Neural cell (in vitro differentiated cells): Measurements from ENCODE around the gene MUC2. TPM values are rescaled to one million over a fixed set of nuclear protein-coding genes. Genes with fewer than 3 reads are reported as not detected.

Experiments used
- H2AFZ ChIP-seq: fragments of 200-600, 300-800 bp; sonication (generic), shearing (Covaris generic); 2 replicates; pipeline ENCODE4 v1.6.0; 2014; ENCODE audit warnings: low read depth, mild to moderate bottlenecking, antibody characterized with exemption, low read length, moderate library complexity
- H3F3A ChIP-seq: fragments of 200-600 bp; shearing (Covaris generic); 2 replicates; pipeline ENCODE4 v1.6.1; 2016; ENCODE audit warnings: mild to moderate bottlenecking, moderate library complexity, mixed read lengths, antibody characterized with exemption, low read length; ENCODE audit not compliant: insufficient read depth, poor library complexity, severe bottlenecking
- H3K27ac ChIP-seq: fragments of 200-600, 300-800 bp; sonication (generic), shearing (Covaris generic); 2 replicates; pipeline ENCODE4 v1.5.1; 2014; ENCODE audit warnings: mild to moderate bottlenecking, low read length, moderate library complexity
- H3K27me3 ChIP-seq: fragments of 300-800, 200-600 bp; sonication (generic), shearing (Covaris generic); 2 replicates; pipeline ENCODE4 v1.6.0; 2014; ENCODE audit warnings: mild to moderate bottlenecking, low read depth, low read length, moderate library complexity; ENCODE audit not compliant: insufficient read depth
- H3K36me3 ChIP-seq: fragments of 300-800, 200-600 bp; sonication (generic), shearing (Covaris generic); 2 replicates; pipeline ENCODE4 v1.5.1; 2014; ENCODE audit warnings: mild to moderate bottlenecking, antibody characterized with exemption, low read length, moderate library complexity; ENCODE audit not compliant: insufficient read depth
- H3K4me2 ChIP-seq: fragments of 300-800, 200-600 bp; sonication (generic), shearing (Covaris generic); 2 replicates; pipeline ENCODE4 v1.6.0; 2014; ENCODE audit warnings: mild to moderate bottlenecking, low read length
- H3K4me3 ChIP-seq: fragments of 300-800, 200-600 bp; sonication (generic), shearing (Covaris generic); 2 replicates; pipeline ENCODE4 v1.5.1; 2014; ENCODE audit warnings: mild to moderate bottlenecking, low read length, moderate library complexity
- H3K79me2 ChIP-seq: fragments of 200-600 bp; shearing (Covaris generic); replicated peaks from 2 replicates; pipeline ENCODE4 v1.6.0; 2014; ENCODE audit warnings: mild to moderate bottlenecking, low read length, moderate library complexity; ENCODE audit not compliant: insufficient read depth
- H3K9ac ChIP-seq: fragments of 300-800, 200-600 bp; sonication (generic), shearing (Covaris generic); 2 replicates; pipeline ENCODE4 v1.6.1; 2016; ENCODE audit warnings: mild to moderate bottlenecking, low read length, mixed read lengths
- H3K9me2 ChIP-seq: fragments of 200-600 bp; shearing (Covaris generic); 2 replicates; pipeline ENCODE4 v1.6.1; 2016; ENCODE audit warnings: mild to moderate bottlenecking, low read length, mixed read lengths; ENCODE audit not compliant: insufficient read depth
- H3K9me3 ChIP-seq: fragments of 200-600, 300-800 bp; sonication (generic), shearing (Covaris generic); 2 replicates; pipeline ENCODE4 v1.6.1; 2016; ENCODE audit warnings: mild to moderate bottlenecking, mixed run types, low read length, moderate library complexity, mixed read lengths
- H4K20me1 ChIP-seq: fragments of 200-600 bp; shearing (Covaris generic); 2 replicates; pipeline ENCODE4 v1.6.1; 2016; ENCODE audit warnings: mild to moderate bottlenecking, mixed run types; ENCODE audit not compliant: insufficient read depth
- EP300 ChIP-seq: fragments of 450-650 bp; conservative IDR thresholded peaks from 2 replicates; pipeline ENCODE4 v1.6.1; 2014; ENCODE audit warnings: antibody characterized with exemption, mild to moderate bottlenecking, moderate library complexity; ENCODE audit not compliant: poor library complexity, severe bottlenecking
- EZH2 ChIP-seq: fragments of 200-600, 300-800 bp; shearing (Covaris generic), sonication (generic); IDR thresholded peaks from 2 replicates; pipeline ENCODE4 v1.6.1; 2014; ENCODE audit warnings: antibody characterized with exemption, low read length, borderline replicate concordance, mild to moderate bottlenecking; ENCODE audit not compliant: insufficient read depth, poor library complexity, severe bottlenecking
- MXI1 ChIP-seq: fragments of 450-650 bp; conservative IDR thresholded peaks from 2 replicates; pipeline ENCODE4 v1.6.1; 2014; ENCODE audit warnings: antibody characterized with exemption, mild to moderate bottlenecking; ENCODE audit not compliant: poor library complexity, severe bottlenecking
- POLR2AphosphoS5 ChIP-seq: IDR thresholded peaks from 2 replicates; pipeline ENCODE4 v1.6.1; 2012
- RAD21 ChIP-seq: fragments of 450-650 bp; conservative IDR thresholded peaks from 2 replicates; pipeline ENCODE4 v1.6.1; 2014; ENCODE audit warnings: antibody characterized with exemption, mild to moderate bottlenecking, moderate library complexity
- SMC3 ChIP-seq: fragments of 450-650 bp; conservative IDR thresholded peaks from 2 replicates; pipeline ENCODE4 v1.6.1; 2014; ENCODE audit warnings: antibody characterized with exemption, mild to moderate bottlenecking, moderate library complexity; ENCODE audit not compliant: poor library complexity
- TAF1 ChIP-seq: IDR thresholded peaks from 2 replicates; pipeline ENCODE4 v1.6.1; 2012; ENCODE audit warnings: low read depth
- polyA minus RNA-seq: library from RNA; depleted of rRNA, polyadenylated mRNA; stranded (reverse); fragments of >200 nt; gene quantifications from 2 replicates; pipeline ENCODE4 v1.2.3, GENCODE V29; 2014
- polyA plus RNA-seq: library from polyadenylated mRNA; depleted of rRNA; stranded (reverse); fragments of >200 nt; gene quantifications from 2 replicates; pipeline ENCODE4 v1.2.3, GENCODE V29; 2014
- TF ChIP-seq, protein P1 (sequence below): IDR thresholded peaks from 2 replicates; pipeline ENCODE4 v1.6.1; 2012; ENCODE audit warnings: borderline replicate concordance
- TF ChIP-seq, protein P2 (sequence below): fragments of 450-650 bp; IDR thresholded peaks from 2 replicates; pipeline ENCODE4 v1.5.1; 2014; ENCODE audit warnings: antibody characterized with exemption, mild to moderate bottlenecking, moderate library complexity; ENCODE audit not compliant: poor library complexity, severe bottlenecking

Gene MUC2
- polyA plus RNA-seq: not detected in 2 replicates
- not detected in 2 replicates for polyA minus RNA-seq

DNA sequence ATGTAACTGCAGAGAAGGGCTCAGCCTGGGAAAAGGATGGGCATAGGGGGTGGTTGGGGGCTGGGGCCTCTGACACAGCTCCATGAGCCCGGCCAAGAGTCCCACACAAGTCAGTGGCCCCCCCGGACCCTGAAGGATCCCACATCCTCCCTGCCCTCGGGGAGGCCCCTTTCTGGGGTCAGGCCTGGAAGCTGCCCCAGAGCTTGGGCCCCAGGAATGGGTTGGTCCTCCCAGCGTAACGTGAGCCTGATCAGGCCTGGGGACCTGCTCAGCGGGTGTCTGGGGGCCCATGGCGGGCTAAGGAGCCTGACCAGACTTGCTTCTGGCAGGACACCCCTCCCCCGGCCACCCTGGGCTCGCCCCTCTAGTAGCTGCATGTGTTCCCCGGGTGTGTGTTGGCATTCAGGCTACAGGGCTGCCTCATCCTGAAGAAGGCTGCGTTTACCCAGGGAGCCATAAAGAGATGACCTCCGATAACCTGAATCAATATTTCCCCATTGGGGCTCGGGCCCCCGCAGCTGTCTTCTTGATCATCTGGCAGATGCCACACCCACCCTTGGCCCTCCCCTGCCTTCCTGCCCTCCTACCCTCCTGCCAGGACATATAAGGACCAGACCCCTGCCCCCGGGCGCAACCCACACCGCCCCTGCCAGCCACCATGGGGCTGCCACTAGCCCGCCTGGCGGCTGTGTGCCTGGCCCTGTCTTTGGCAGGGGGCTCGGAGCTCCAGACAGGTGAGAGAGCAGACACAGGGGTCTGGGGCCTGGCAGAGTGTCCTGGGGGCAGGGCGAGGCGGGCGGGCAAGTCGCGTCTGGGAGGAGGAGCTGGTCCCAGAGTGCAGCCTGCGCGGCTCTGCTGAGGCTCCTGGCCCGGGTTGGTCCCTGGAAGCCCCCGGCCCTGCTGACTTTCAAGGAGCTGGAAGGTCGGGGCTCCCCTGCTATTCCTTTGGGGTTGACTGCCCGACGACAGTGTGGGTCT is at the start of gene MUC2:
MUC2 (plus strand) TSS at position 631 of the 978 bp plus-strand sequence.
- TF ChIP-seq, protein P1, sequence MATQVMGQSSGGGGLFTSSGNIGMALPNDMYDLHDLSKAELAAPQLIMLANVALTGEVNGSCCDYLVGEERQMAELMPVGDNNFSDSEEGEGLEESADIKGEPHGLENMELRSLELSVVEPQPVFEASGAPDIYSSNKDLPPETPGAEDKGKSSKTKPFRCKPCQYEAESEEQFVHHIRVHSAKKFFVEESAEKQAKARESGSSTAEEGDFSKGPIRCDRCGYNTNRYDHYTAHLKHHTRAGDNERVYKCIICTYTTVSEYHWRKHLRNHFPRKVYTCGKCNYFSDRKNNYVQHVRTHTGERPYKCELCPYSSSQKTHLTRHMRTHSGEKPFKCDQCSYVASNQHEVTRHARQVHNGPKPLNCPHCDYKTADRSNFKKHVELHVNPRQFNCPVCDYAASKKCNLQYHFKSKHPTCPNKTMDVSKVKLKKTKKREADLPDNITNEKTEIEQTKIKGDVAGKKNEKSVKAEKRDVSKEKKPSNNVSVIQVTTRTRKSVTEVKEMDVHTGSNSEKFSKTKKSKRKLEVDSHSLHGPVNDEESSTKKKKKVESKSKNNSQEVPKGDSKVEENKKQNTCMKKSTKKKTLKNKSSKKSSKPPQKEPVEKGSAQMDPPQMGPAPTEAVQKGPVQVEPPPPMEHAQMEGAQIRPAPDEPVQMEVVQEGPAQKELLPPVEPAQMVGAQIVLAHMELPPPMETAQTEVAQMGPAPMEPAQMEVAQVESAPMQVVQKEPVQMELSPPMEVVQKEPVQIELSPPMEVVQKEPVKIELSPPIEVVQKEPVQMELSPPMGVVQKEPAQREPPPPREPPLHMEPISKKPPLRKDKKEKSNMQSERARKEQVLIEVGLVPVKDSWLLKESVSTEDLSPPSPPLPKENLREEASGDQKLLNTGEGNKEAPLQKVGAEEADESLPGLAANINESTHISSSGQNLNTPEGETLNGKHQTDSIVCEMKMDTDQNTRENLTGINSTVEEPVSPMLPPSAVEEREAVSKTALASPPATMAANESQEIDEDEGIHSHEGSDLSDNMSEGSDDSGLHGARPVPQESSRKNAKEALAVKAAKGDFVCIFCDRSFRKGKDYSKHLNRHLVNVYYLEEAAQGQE: no peak
- TF ChIP-seq POLR2AphosphoS5 (no peak), EZH2 (no peak), RAD21 (no peak), TAF1 (no peak), SMC3 (no peak), EP300 (no peak), MXI1 (no peak)
- TF ChIP-seq, protein P2, sequence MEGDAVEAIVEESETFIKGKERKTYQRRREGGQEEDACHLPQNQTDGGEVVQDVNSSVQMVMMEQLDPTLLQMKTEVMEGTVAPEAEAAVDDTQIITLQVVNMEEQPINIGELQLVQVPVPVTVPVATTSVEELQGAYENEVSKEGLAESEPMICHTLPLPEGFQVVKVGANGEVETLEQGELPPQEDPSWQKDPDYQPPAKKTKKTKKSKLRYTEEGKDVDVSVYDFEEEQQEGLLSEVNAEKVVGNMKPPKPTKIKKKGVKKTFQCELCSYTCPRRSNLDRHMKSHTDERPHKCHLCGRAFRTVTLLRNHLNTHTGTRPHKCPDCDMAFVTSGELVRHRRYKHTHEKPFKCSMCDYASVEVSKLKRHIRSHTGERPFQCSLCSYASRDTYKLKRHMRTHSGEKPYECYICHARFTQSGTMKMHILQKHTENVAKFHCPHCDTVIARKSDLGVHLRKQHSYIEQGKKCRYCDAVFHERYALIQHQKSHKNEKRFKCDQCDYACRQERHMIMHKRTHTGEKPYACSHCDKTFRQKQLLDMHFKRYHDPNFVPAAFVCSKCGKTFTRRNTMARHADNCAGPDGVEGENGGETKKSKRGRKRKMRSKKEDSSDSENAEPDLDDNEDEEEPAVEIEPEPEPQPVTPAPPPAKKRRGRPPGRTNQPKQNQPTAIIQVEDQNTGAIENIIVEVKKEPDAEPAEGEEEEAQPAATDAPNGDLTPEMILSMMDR: no peak
- H3K9me2 ChIP-seq: no peaks in the 10 kb centered on the region
- no peaks in the 10 kb centered on the region for H3K27me3 ChIP-seq
- H3K9ac ChIP-seq: no peak within 1 kb of the TSS
- no peak within 1 kb of the TSS for H2AFZ ChIP-seq
- H3F3A ChIP-seq: no peaks in the 10 kb centered on the region
- H3K9me3 ChIP-seq: no peaks in the 10 kb centered on the region
- H3K36me3 ChIP-seq: no peaks in the 10 kb centered on the region
- no peak within 1 kb of the TSS for H3K27ac ChIP-seq
- H3K4me2 ChIP-seq: no peak within 1 kb of the TSS
- no peak within 1 kb of the TSS for H3K4me3 ChIP-seq
- no peaks in the 10 kb centered on the region for H3K79me2 ChIP-seq
- no peaks in the 10 kb centered on the region for H4K20me1 ChIP-seq

GRCh38 chr11:1025410-1026162 is 49.1 kb upstream of the MUC2 start:
- Histone ChIP-seq H3K4me3 (no peak overlapping the region), H3K27me3 (no peaks in the 10 kb centered on the region), H4K20me1 (no peaks in the 10 kb centered on the region), H2AFZ (no peak overlapping the region), H3K9me2 (no peaks in the 10 kb centered on the region), H3F3A (no peaks in the 10 kb centered on the region), H3K27ac (no peak overlapping the region), H3K4me2 (no peak overlapping the region), H3K36me3 (no peaks in the 10 kb centered on the region), H3K79me2 (no peaks in the 10 kb centered on the region), H3K9ac (no peak overlapping the region), H3K9me3 (no peaks in the 10 kb centered on the region)
- TF ChIP-seq MXI1 (no peak), EZH2 (no peak), RAD21 (no peak), POLR2AphosphoS5 (no peak), SMC3 (no peak), TAF1 (no peak), EP300 (no peak)
- TF ChIP-seq, protein P2: no peak
- TF ChIP-seq, protein P1: no peak
